GM12801 (cell line): ENCODE measurements around the gene SOX13.

Experiments
- CTCF ChIP-seq: IDR thresholded peaks from one replicate; pipeline ENCODE4 v1.5.1; 2011; ENCODE audit warnings: control low read depth; ENCODE audit not compliant: insufficient read length; ENCODE audit errors: extremely low read depth

Gene SOX13

DNA sequence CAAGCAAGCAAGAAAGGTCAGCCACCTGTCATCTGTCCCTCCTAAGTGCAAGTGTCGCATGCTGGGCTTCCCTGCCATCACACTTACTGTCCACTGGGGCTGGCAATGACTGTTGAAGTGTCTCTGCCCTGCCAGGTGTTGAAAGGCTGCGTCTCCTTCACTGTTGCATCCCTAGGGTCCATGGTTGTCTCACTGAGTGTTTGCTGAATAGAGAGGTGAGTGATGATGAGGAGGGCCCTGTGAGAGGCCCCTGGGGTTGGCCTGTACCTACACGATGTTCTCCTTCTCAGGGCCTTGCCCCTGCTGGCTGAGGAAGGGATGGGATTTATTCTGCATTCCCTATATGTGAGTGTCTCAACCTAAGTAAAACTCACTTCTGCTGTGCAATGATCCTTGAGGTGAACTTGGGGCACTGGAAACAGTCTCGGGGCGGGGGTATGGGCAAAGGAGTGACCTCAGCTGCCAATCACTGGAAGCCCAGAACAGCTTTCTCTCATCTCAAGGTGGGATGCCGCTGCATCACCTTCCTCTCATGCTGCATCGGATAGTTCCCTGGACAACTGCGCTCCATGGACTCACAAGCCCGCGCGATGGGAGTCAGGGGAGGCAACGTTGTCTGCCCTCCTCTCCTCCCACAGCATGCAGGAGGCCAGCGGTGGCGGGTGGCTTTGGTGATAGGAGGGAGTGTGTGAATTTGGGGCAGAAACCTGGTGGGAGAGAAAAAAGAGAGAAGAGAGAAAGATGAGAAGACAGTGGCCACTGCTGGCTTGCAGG is 35.8 kb upstream of the SOX13 start:
- no peak for TF ChIP-seq CTCF

GRCh38 chr1:204041232-204041767 is 31.6 kb upstream of the SOX13 start:
- no peak for TF ChIP-seq CTCF

- no peak for TF ChIP-seq CTCF
These were observed 31.0 kb upstream of the SOX13 start for GRCh38 chr1:204041803-204042505.

- no peak for TF ChIP-seq CTCF
These were observed 30.4 kb upstream of the SOX13 start for GRCh38 chr1:204042516-204042915.

- no peak for TF ChIP-seq CTCF
These were observed 29.2 kb upstream of the SOX13 start for GRCh38 chr1:204043680-204044079.

- no peak for TF ChIP-seq CTCF
These were observed 28.5 kb upstream of the SOX13 start for GRCh38 chr1:204044448-204044847.

DNA sequence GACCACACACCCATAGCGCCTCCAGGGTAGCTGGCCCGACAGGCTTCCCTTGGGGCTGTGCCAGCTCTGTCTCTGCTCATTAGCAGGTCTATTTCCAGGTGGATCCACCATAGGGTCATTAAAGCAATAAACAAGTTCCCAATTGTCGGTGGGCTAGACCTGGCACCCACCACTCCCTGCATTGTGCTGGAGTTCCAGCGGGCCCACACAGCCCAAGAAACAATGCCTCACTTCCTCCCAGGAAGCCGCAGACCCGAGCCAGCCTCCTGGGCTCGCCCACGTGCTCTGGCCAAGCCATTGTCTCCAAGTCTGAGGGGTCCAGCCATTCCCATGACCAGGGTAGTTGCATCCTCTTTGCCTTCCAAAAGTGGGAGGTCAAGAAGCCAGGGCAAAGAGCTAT is 27.5 kb upstream of the SOX13 start:
- TF ChIP-seq CTCF, result no peak
